Liver (tissue), 9 donors: ENCODE results near the gene DMXL2. TPM values are rescaled to one million over a fixed set of nuclear protein-coding genes. Genes with fewer than 3 reads are reported as not detected.

Source experiments
- DNase-seq: peaks from one replicate; pipeline ENCODE4 v3.0.0-alpha.2; 2017; ENCODE audit warnings: low spot score
- H3K27ac ChIP-seq, 2 donors: one replicate each; pipeline ENCODE4 v1.7.0; 2013; ENCODE audit warnings: inconsistent platforms in 2 of 2, low read length in 2 of 2, control low read depth in 1 of 2, low read depth in 1 of 2, mild to moderate bottlenecking in 1 of 2
- H3K27me3 ChIP-seq, 4 donors: one replicate each; pipeline versions ENCODE4 v1.6.1 to v1.7.0; 2013; ENCODE audit warnings: low read length in 3 of 4, inconsistent platforms in 1 of 4, mild to moderate bottlenecking in 1 of 4, moderate library complexity in 1 of 4; ENCODE audit not compliant: control insufficient read depth in 4 of 4, insufficient read depth in 4 of 4
- H3K36me3 ChIP-seq, 4 donors: one replicate each; pipeline versions ENCODE4 v1.6.1 to v1.7.0; 2013; ENCODE audit warnings: low read length in 3 of 4, mild to moderate bottlenecking in 3 of 4, low read depth in 1 of 4, moderate library complexity in 1 of 4; ENCODE audit not compliant: control insufficient read depth in 4 of 4, insufficient read depth in 3 of 4
- H3K4me1 ChIP-seq, 4 donors: one replicate each; pipeline versions ENCODE4 v1.6.1 to v1.7.0; 2013; ENCODE audit warnings: low read length in 3 of 4, mild to moderate bottlenecking in 3 of 4, moderate library complexity in 1 of 4; ENCODE audit not compliant: control insufficient read depth in 4 of 4, insufficient read depth in 4 of 4
- H3K4me3 ChIP-seq, 3 donors: one replicate each; pipeline versions ENCODE4 v1.6.1 to v1.7.0; 2013; ENCODE audit warnings: low read length in 3 of 3, control low read depth in 1 of 3, low read depth in 1 of 3, mild to moderate bottlenecking in 1 of 3
- H3K9ac ChIP-seq, 2 donors: one replicate each; pipeline ENCODE4 v1.7.0; 2013; ENCODE audit warnings: low read length in 2 of 2, mild to moderate bottlenecking in 2 of 2, moderate library complexity in 2 of 2, control low read depth in 1 of 2, low read depth in 1 of 2
- H3K9me3 ChIP-seq, 4 donors: one replicate each; pipeline versions ENCODE4 v1.6.1 to v1.7.0; 2013; ENCODE audit warnings: low read length in 3 of 4; ENCODE audit not compliant: control insufficient read depth in 4 of 4
- EGR1 ChIP-seq, 2 donors: IDR thresholded peaks; 2 replicates each; pipeline ENCODE4 v1.6.1; 2016 to 2018; ENCODE audit warnings: antibody characterized with exemption in 2 of 2, low read depth in 2 of 2
- HNF4G ChIP-seq: IDR thresholded peaks from 2 replicates; pipeline ENCODE4 v1.6.1; 2016; ENCODE audit warnings: antibody characterized with exemption
- RAD21 ChIP-seq, 2 donors: IDR thresholded peaks; 2 replicates each; pipeline ENCODE4 v1.6.1; 2016; ENCODE audit warnings: antibody characterized with exemption in 2 of 2, mild to moderate bottlenecking in 2 of 2
- RXRA ChIP-seq, 2 donors: IDR thresholded peaks; 2 replicates each; pipeline ENCODE4 v1.6.1; 2017 to 2018; ENCODE audit warnings: antibody characterized with exemption in 2 of 2, mild to moderate bottlenecking in 1 of 2
- SP1 ChIP-seq: IDR thresholded peaks from 2 replicates; pipeline ENCODE4 v1.6.1; 2018; ENCODE audit warnings: antibody characterized with exemption, mild to moderate bottlenecking
- YY1 ChIP-seq: IDR thresholded peaks from 2 replicates; pipeline ENCODE4 v1.6.1; 2016; ENCODE audit warnings: antibody characterized with exemption, mild to moderate bottlenecking
- WGBS: extraction: QIAGEN DNeasy Blood & Tissue Kit; methylation state at CpG from one replicate; pipeline ENCODE4 v1.1.7; 2013; 5-methylcytosine and 5-hydroxymethylcytosine counted together
- polyA plus RNA-seq, 2 donors: library from polyadenylated mRNA; stranded (reverse) in 1 of 2; unstranded in 1 of 2; fragments of 200-250 nt in 1 of 2; fragments of >200 nt in 1 of 2; fragmentation: Nextera tagmentation in 1 of 2; extraction: Ambion mirVana in 1 of 2; gene quantifications; one replicate each; pipeline versions ENCODE4 v1.2.1 to v1.2.3, GENCODE V29; 2013 to 2015
- total RNA-seq, 2 donors: library from RNA; depleted of rRNA; stranded (reverse); fragments of >200 nt; gene quantifications; one replicate each; pipeline ENCODE4 v1.2.3, GENCODE V29; 2014
- TF ChIP-seq, protein P1 (sequence below): IDR thresholded peaks from 2 replicates; pipeline ENCODE4 v1.6.1; 2016; ENCODE audit warnings: antibody characterized with exemption
- TF ChIP-seq, protein P2 (sequence below): fragments of 150-350 bp; IDR thresholded peaks from 2 replicates; pipeline ENCODE4 v1.5.1; 2017; ENCODE audit warnings: improper control_type of control experiment, low read depth, low read length; ENCODE audit not compliant: missing input control
- TF ChIP-seq, protein P3 (sequence below): IDR thresholded peaks from 2 replicates; pipeline ENCODE4 v1.6.1; 2016; ENCODE audit warnings: antibody characterized with exemption, mild to moderate bottlenecking
- TF ChIP-seq, protein P4 (sequence below): IDR thresholded peaks from 2 replicates; pipeline ENCODE4 v1.6.1; 2016; ENCODE audit warnings: antibody characterized with exemption
- donor health status: healthy.
- donor health status: healthy.
- donor health status: healthy.
- donor health status: healthy.
- donor health status: healthy.

Gene DMXL2
- total and polyA plus RNA-seq, 4 donors: 3.4 to 58.5 (median 17.6) TPM

- TF ChIP-seq, protein P1, sequence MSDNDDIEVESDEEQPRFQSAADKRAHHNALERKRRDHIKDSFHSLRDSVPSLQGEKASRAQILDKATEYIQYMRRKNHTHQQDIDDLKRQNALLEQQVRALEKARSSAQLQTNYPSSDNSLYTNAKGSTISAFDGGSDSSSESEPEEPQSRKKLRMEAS: no peak
These were observed 20.1 kb downstream of the DMXL2 start (continued) for GRCh38 chr15:51602484-51602883.

- no peaks in the 10 kb centered on the region for H3K27me3 ChIP-seq
- H3K27ac ChIP-seq: no peak overlapping the region
- H3K4me1 ChIP-seq: no peaks in the 10 kb centered on the region
- no peaks in the 10 kb centered on the region for H3K36me3 ChIP-seq
- H3K9ac ChIP-seq: no peak overlapping the region
- H3K9me3 ChIP-seq: no peaks in the 10 kb centered on the region
- DNase-seq: no peak
- TF ChIP-seq, protein P2, sequence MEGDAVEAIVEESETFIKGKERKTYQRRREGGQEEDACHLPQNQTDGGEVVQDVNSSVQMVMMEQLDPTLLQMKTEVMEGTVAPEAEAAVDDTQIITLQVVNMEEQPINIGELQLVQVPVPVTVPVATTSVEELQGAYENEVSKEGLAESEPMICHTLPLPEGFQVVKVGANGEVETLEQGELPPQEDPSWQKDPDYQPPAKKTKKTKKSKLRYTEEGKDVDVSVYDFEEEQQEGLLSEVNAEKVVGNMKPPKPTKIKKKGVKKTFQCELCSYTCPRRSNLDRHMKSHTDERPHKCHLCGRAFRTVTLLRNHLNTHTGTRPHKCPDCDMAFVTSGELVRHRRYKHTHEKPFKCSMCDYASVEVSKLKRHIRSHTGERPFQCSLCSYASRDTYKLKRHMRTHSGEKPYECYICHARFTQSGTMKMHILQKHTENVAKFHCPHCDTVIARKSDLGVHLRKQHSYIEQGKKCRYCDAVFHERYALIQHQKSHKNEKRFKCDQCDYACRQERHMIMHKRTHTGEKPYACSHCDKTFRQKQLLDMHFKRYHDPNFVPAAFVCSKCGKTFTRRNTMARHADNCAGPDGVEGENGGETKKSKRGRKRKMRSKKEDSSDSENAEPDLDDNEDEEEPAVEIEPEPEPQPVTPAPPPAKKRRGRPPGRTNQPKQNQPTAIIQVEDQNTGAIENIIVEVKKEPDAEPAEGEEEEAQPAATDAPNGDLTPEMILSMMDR: no peak
- TF ChIP-seq RXRA (IDR thresholded peaks at IDR 0.05): no peak
- TF ChIP-seq EGR1 (IDR thresholded peaks at IDR 0.05; ENCODE audit: low read depth in 2 of 2): no peak
- no peak for TF ChIP-seq HNF4G
- no peak for TF ChIP-seq YY1
- TF ChIP-seq, protein P3, sequence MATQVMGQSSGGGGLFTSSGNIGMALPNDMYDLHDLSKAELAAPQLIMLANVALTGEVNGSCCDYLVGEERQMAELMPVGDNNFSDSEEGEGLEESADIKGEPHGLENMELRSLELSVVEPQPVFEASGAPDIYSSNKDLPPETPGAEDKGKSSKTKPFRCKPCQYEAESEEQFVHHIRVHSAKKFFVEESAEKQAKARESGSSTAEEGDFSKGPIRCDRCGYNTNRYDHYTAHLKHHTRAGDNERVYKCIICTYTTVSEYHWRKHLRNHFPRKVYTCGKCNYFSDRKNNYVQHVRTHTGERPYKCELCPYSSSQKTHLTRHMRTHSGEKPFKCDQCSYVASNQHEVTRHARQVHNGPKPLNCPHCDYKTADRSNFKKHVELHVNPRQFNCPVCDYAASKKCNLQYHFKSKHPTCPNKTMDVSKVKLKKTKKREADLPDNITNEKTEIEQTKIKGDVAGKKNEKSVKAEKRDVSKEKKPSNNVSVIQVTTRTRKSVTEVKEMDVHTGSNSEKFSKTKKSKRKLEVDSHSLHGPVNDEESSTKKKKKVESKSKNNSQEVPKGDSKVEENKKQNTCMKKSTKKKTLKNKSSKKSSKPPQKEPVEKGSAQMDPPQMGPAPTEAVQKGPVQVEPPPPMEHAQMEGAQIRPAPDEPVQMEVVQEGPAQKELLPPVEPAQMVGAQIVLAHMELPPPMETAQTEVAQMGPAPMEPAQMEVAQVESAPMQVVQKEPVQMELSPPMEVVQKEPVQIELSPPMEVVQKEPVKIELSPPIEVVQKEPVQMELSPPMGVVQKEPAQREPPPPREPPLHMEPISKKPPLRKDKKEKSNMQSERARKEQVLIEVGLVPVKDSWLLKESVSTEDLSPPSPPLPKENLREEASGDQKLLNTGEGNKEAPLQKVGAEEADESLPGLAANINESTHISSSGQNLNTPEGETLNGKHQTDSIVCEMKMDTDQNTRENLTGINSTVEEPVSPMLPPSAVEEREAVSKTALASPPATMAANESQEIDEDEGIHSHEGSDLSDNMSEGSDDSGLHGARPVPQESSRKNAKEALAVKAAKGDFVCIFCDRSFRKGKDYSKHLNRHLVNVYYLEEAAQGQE: no peak
- TF ChIP-seq SP1: no peak
- TF ChIP-seq RAD21 (IDR thresholded peaks at IDR 0.05): no peak
- H3K4me3 ChIP-seq: no peak overlapping the region
- whole genome bisulfite sequencing: 100% methylated on average over 1 of the region's 1 CpG
These were observed 20.8 kb downstream of the DMXL2 start for GRCh38 chr15:51601801-51602200.

- no peak overlapping the region for H3K27ac ChIP-seq
- no peak overlapping the region for H3K4me3 ChIP-seq
- H3K36me3 ChIP-seq: no peaks in the 10 kb centered on the region
- no peak overlapping the region for H3K9ac ChIP-seq
- no peaks in the 10 kb centered on the region for H3K27me3 ChIP-seq
- TF ChIP-seq, protein P4, sequence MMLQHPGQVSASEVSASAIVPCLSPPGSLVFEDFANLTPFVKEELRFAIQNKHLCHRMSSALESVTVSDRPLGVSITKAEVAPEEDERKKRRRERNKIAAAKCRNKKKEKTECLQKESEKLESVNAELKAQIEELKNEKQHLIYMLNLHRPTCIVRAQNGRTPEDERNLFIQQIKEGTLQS: no peak
- H3K4me1 ChIP-seq: no peaks in the 10 kb centered on the region
- no peak for DNase-seq
- 88% methylated on average over 1 of the region's 1 CpG for WGBS
- H3K9me3 ChIP-seq: no peaks in the 10 kb centered on the region
These were observed 22.5 kb downstream of the DMXL2 start for GRCh38 chr15:51600114-51600513.
